K562 (cell line): ENCODE data around the gene DYSF. TPM values are rescaled to one million over a fixed set of nuclear protein-coding genes. Genes with fewer than 3 reads are reported as not detected.

Experiments
- GABPA ChIP-seq: fragments of 200-800 bp; sonication (Bioruptor generic); conservative IDR thresholded peaks from 2 replicates; pipeline ENCODE4 v1.6.1; 2016; ENCODE audit warnings: low read depth, missing genetic modification characterization, missing compliant biosample characterization
- ID3 ChIP-seq, 2 experiments: fragments of 250-450 bp in 1 of 2; fragments of 450-650 bp in 1 of 2; sonication (Bioruptor Pico) in 1 of 2; IDR thresholded peaks; 2 replicates each; pipeline versions ENCODE4 v1.6.1 to v1.8.0; 2016 to 2021; ENCODE audit warnings: mild to moderate bottlenecking in 2 of 2, moderate library complexity in 2 of 2, missing compliant biosample characterization in 1 of 2, missing genetic modification characterization in 1 of 2
- MTA2 ChIP-seq: fragments of 450-650 bp; IDR thresholded peaks from 2 replicates; pipeline ENCODE4 v1.6.1; 2016; ENCODE audit warnings: low read depth
- VEZF1 ChIP-seq: fragments of 200-800 bp; sonication (Bioruptor generic); IDR thresholded peaks from 2 replicates; pipeline ENCODE4 v1.6.1; 2017; ENCODE audit warnings: missing genetic modification characterization, missing compliant biosample characterization
- ZBTB26 ChIP-seq: fragments of 450-650 bp; formaldehyde crosslinking; IDR thresholded peaks from 2 replicates; pipeline ENCODE4 v1.4.0; 2022; ENCODE audit warnings: missing genetic modification characterization
- polyA plus RNA-seq, 8 experiments: library from polyadenylated mRNA; depleted of rRNA in 4 of 8; stranded (reverse) in 5 of 8; unstranded in 3 of 8; fragments of >200 nt; fragmentation: Nextera tagmentation in 2 of 8; fragmentation: Illumina TruSeq in 1 of 8; extraction: Ambion mirVana in 2 of 8; extraction: Trizol in 1 of 8; gene quantifications; 2 replicates each; pipeline versions ENCODE4 v1.2.1 to v1.2.3, GENCODE V29; 2011 to 2014; ENCODE audit warnings: inconsistent platforms in 1 of 8, missing spikeins in 1 of 8
- total RNA-seq, 7 experiments: library from RNA; depleted of rRNA in 6 of 7; stranded (reverse); fragments of >200 nt in 6 of 7; fragmentation: Illumina TruSeq in 2 of 7; extraction: Trizol in 2 of 7; gene quantifications; 2 replicates each; pipeline versions ENCODE4 v1.2.1 to v1.2.3, GENCODE V29; 2011 to 2021; ENCODE audit warnings: low replicate concordance in 1 of 7
- TF ChIP-seq, protein P1 (sequence below), 2 experiments: fragments of 450-650 bp in 1 of 2; sonication (generic) in 1 of 2; formaldehyde crosslinking in 1 of 2; IDR thresholded peaks; 2 replicates each; pipeline versions ENCODE4 v1.7.1 to v1.9.0; 2016 to 2022; ENCODE audit warnings: inconsistent platforms in 1 of 2, mild to moderate bottlenecking in 1 of 2, missing genetic modification reagents in 1 of 2
- TF ChIP-seq, protein P2 (sequence below): fragments of 250-450 bp; sonication (Bioruptor Pico); IDR thresholded peaks from 2 replicates; pipeline ENCODE4 v1.8.0; 2021; ENCODE audit warnings: borderline replicate concordance, mild to moderate bottlenecking, moderate library complexity; ENCODE audit not compliant: poor library complexity, severe bottlenecking

Gene DYSF
- total and polyA plus RNA-seq, 9 of the 15 experiments (the other 6 are each of a cell fraction or from before 2014, with no cell fraction given): 0.01 to 0.80 (median 0.29) TPM

DNA sequence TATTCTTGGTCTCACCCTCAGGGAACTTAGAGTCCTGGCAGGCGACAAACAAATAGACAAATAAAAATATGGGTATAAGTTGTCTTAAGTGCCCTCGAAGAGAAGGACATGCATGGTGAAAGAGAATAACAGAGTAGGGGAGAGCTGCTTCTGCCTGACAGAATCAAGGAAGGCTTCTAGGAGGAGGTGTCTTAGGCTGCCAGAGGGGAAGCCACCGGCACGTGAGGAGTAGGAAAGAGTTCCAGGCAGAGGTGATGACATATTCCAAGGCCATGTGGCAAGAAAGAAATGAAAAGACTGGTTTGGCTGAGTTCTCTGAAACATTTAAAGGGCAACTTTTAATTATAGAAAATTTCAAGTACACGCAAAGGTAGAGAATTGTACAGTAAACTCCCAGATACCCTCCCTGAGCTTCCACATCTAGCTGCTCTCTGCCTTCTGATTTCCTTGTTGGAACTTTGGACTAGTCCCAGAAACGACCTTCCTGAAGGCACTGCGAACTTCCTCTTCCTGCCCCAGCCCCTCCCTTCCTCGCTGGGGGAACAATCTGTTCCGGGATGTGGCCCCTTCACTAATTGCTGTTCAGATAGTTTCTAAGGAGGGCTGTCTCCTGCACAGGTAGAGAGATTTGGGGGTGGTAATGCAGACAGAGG lies 91.7 kb downstream of the DYSF start (continued):
- TF ChIP-seq, protein P1, sequence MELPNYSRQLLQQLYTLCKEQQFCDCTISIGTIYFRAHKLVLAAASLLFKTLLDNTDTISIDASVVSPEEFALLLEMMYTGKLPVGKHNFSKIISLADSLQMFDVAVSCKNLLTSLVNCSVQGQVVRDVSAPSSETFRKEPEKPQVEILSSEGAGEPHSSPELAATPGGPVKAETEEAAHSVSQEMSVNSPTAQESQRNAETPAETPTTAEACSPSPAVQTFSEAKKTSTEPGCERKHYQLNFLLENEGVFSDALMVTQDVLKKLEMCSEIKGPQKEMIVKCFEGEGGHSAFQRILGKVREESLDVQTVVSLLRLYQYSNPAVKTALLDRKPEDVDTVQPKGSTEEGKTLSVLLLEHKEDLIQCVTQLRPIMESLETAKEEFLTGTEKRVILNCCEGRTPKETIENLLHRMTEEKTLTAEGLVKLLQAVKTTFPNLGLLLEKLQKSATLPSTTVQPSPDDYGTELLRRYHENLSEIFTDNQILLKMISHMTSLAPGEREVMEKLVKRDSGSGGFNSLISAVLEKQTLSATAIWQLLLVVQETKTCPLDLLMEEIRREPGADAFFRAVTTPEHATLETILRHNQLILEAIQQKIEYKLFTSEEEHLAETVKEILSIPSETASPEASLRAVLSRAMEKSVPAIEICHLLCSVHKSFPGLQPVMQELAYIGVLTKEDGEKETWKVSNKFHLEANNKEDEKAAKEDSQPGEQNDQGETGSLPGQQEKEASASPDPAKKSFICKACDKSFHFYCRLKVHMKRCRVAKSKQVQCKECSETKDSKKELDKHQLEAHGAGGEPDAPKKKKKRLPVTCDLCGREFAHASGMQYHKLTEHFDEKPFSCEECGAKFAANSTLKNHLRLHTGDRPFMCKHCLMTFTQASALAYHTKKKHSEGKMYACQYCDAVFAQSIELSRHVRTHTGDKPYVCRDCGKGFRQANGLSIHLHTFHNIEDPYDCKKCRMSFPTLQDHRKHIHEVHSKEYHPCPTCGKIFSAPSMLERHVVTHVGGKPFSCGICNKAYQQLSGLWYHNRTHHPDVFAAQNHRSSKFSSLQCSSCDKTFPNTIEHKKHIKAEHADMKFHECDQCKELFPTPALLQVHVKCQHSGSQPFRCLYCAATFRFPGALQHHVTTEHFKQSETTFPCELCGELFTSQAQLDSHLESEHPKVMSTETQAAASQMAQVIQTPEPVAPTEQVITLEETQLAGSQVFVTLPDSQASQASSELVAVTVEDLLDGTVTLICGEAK (IDR thresholded peaks at IDR 0.05): peak; percentile 44; the same call in 1 of the 2 replicates
- TF ChIP-seq, protein P1 (CRISPR knock-in tag; IDR thresholded peaks at IDR 0.05): no peak
- TF ChIP-seq MTA2 (no peak), ZBTB26 (CRISPR knock-in tag) (no peak), VEZF1 (CRISPR knock-in tag) (peak; percentile 30; the same call in 1 of the 2 replicates), GABPA (tag) (peak; percentile 50; the same call in 1 of the 2 replicates), ID3 (CRISPR knock-in tag; IDR thresholded peaks at IDR 0.05) (no peak), ID3 (tag; IDR thresholded peaks at IDR 0.05) (no peak)
- TF ChIP-seq, protein P2, sequence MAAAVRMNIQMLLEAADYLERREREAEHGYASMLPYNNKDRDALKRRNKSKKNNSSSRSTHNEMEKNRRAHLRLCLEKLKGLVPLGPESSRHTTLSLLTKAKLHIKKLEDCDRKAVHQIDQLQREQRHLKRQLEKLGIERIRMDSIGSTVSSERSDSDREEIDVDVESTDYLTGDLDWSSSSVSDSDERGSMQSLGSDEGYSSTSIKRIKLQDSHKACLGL (CRISPR knock-in tag): no peak
